GM23338 (cell line): ENCODE measurements around the gene EMC9. TPM values are rescaled to one million over a fixed set of nuclear protein-coding genes. Genes with fewer than 3 reads are reported as not detected.

Experiments used
- ATAC-seq: fragments of 200-7000 bp; cut with Tn5 transposase; 3 replicates; pipeline ENCODE4 v1.9.1; 2020
- DNase-seq: peaks from one replicate; pipeline ENCODE4 v3.0.0-alpha.2; 2015; ENCODE audit warnings: low spot score
- H2AFZ ChIP-seq: fragments of 200-600 bp; sonication (generic); 2 replicates; pipeline ENCODE4 v1.8.0; 2016; ENCODE audit warnings: antibody characterized with exemption, mild to moderate bottlenecking, moderate library complexity
- H3F3A ChIP-seq: fragments of 200-600 bp; sonication (generic); replicated peaks from 2 replicates; pipeline ENCODE4 v1.8.0; 2017; ENCODE audit warnings: antibody characterized with exemption, mixed run types, low read depth
- H3K27ac ChIP-seq: fragments of 200-600 bp; sonication (generic); 2 replicates; pipeline ENCODE4 v1.6.1; 2016; ENCODE audit warnings: low read depth
- H3K27me3 ChIP-seq: fragments of 200-600 bp; sonication (generic); 2 replicates; pipeline ENCODE4 v1.8.0; 2016; ENCODE audit warnings: mild to moderate bottlenecking, mixed run types, moderate library complexity; ENCODE audit not compliant: insufficient read depth
- H3K36me3 ChIP-seq: fragments of 200-600 bp; sonication (generic); 2 replicates; pipeline ENCODE4 v1.8.0; 2016; ENCODE audit warnings: mild to moderate bottlenecking; ENCODE audit not compliant: insufficient read depth
- H3K4me1 ChIP-seq: fragments of 200-600 bp; sonication (generic); 2 replicates; pipeline ENCODE4 v1.8.0; 2016; ENCODE audit warnings: mild to moderate bottlenecking, moderate library complexity; ENCODE audit not compliant: insufficient read depth
- H3K4me2 ChIP-seq: fragments of 200-600 bp; sonication (generic); 2 replicates; pipeline ENCODE4 v1.7.1; 2017; ENCODE audit warnings: mixed run types
- H3K4me3 ChIP-seq: fragments of 200-600 bp; sonication (generic); 2 replicates; pipeline ENCODE4 v1.6.1; 2016; ENCODE audit warnings: mixed run types
- H3K79me2 ChIP-seq: fragments of 200-600 bp; sonication (generic); replicated peaks from 2 replicates; pipeline ENCODE4 v1.8.0; 2017; ENCODE audit warnings: mild to moderate bottlenecking; ENCODE audit not compliant: insufficient read depth
- H3K9me2 ChIP-seq: fragments of 200-600 bp; sonication (generic); 2 replicates; pipeline ENCODE4 v1.8.0; 2017; ENCODE audit not compliant: insufficient read depth
- H4K20me1 ChIP-seq: fragments of 200-600 bp; sonication (generic); replicated peaks from 2 replicates; pipeline ENCODE4 v1.8.0; 2017; ENCODE audit warnings: mild to moderate bottlenecking; ENCODE audit not compliant: insufficient read depth
- H3K27ac Mint-ChIP-seq: 2 replicates; pipeline ENCODE4 v1.8.0; 2020; ENCODE audit warnings: inconsistent platforms, mild to moderate bottlenecking, moderate library complexity, mixed read lengths
- H3K27me3 Mint-ChIP-seq: 3 replicates; pipeline ENCODE4 v1.8.0; 2022; ENCODE audit warnings: low read depth, mild to moderate bottlenecking, moderate library complexity, mixed read lengths, inconsistent platforms; ENCODE audit not compliant: insufficient read depth, poor library complexity
- H3K36me3 Mint-ChIP-seq: 3 replicates; pipeline ENCODE4 v1.8.0; 2021; ENCODE audit warnings: low read depth, mild to moderate bottlenecking, inconsistent platforms, moderate library complexity, mixed read lengths
- H3K4me1 Mint-ChIP-seq: 3 replicates; pipeline ENCODE4 v1.8.0; 2020; ENCODE audit warnings: mild to moderate bottlenecking, inconsistent platforms, mixed read lengths
- H3K4me3 Mint-ChIP-seq: 3 replicates; pipeline ENCODE4 v1.8.0; 2021; ENCODE audit warnings: moderate library complexity, mild to moderate bottlenecking, inconsistent platforms, mixed read lengths
- H3K9me3 Mint-ChIP-seq: 3 replicates; pipeline ENCODE4 v1.8.0; 2020; ENCODE audit warnings: moderate library complexity, mild to moderate bottlenecking, inconsistent platforms, mixed read lengths
- CTCF ChIP-seq, 2 experiments: fragments of 200-600 bp in 1 of 2; sonication (generic) in 1 of 2; conservative IDR thresholded peaks; 2 replicates each; pipeline versions ENCODE4 v1.5.1 to v1.6.1; 2016 to 2017; ENCODE audit warnings: antibody characterized with exemption in 2 of 2, low read depth in 2 of 2, mild to moderate bottlenecking in 2 of 2, moderate library complexity in 1 of 2
- ETS1 ChIP-seq: IDR thresholded peaks from 2 replicates; pipeline ENCODE4 v1.6.1; 2016; ENCODE audit warnings: antibody characterized with exemption
- EZH2 ChIP-seq: fragments of 200-600 bp; sonication (generic); IDR thresholded peaks from one replicate; pipeline ENCODE4 v1.8.0; 2017; ENCODE audit warnings: antibody characterized with exemption, mild to moderate bottlenecking, low read depth; ENCODE audit not compliant: unreplicated experiment
- EZH2phosphoT487 ChIP-seq: fragments of 200-600 bp; sonication (generic); IDR thresholded peaks from one replicate; pipeline ENCODE4 v1.8.1; 2018; ENCODE audit warnings: antibody characterized with exemption; ENCODE audit not compliant: unreplicated experiment
- JUNB ChIP-seq: IDR thresholded peaks from one replicate; pipeline ENCODE4 v1.6.1; 2016; ENCODE audit warnings: antibody characterized with exemption; ENCODE audit not compliant: unreplicated experiment
- POLR2AphosphoS5 ChIP-seq: IDR thresholded peaks from 2 replicates; pipeline ENCODE4 v1.6.1; 2016; ENCODE audit warnings: antibody characterized with exemption, low read depth
- ZNF114 ChIP-seq: fragments of 250-450 bp; sonication (Bioruptor Pico); IDR thresholded peaks from 2 replicates; pipeline ENCODE4 v1.5.0; 2020; ENCODE audit warnings: mild to moderate bottlenecking, moderate library complexity
- ZNF331 ChIP-seq: fragments of 250-450 bp; sonication (Bioruptor Pico); IDR thresholded peaks from 2 replicates; pipeline ENCODE4 v1.5.0; 2020; ENCODE audit warnings: low read depth, mild to moderate bottlenecking, moderate library complexity
- polyA plus RNA-seq: library from polyadenylated mRNA; unstranded; fragments of >200 nt; fragmentation: Nextera tagmentation; extraction: Ambion mirVana; gene quantifications from 2 replicates; pipeline ENCODE4 v1.2.1, GENCODE V29; 2016
- total RNA-seq: library from RNA; depleted of rRNA; stranded (reverse); fragments of >200 nt; shearing (Covaris generic); gene quantifications from 2 replicates; pipeline ENCODE4 v1.2.3, GENCODE V29; 2014
- TF ChIP-seq, protein P1 (sequence below): fragments of 250-450 bp; sonication (Bioruptor Pico); IDR thresholded peaks from 2 replicates; pipeline ENCODE4 v1.5.0; 2020; ENCODE audit warnings: mild to moderate bottlenecking, moderate library complexity

The EMC9 gene
- total and polyA plus RNA-seq, 2 experiments from 2014 or later = 30.0 to 64.2 TPM

DNA sequence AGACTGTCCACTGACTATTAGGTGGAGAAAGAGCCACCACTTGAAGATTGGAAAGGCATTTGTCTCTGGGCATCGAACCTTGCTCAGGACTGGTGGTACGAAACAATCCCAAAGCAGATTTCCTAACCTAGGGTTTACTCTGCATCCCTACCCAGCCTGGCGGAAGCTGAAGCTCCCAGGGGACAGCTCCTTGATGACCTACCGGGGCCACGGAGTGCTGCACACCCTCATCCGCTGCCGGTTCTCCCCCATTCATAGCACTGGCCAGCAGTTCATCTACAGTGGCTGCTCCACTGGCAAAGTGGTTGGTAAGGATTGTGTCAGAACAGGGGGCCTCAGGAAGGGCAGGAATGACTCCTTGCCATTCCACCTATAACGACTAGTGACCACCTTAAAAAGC lies 20.2 kb downstream of the EMC9 start:
- Mint-ChIP-seq H3K4me3 (no peak overlapping the region), H3K27me3 (peaks cover 3% of the 10 kb centered on the region), H3K4me1 (peaks cover 5% of the 10 kb centered on the region; the same call in 2 of the 3 replicates), H3K9me3 (no peaks in the 10 kb centered on the region), H3K36me3 (peaks cover 58% of the 10 kb centered on the region), H3K27ac (no peak overlapping the region)
- DNase-seq (no peak), ATAC-seq (no peak)
- H3K27ac ChIP-seq = no peak overlapping the region
- H3K27me3 ChIP-seq = no peaks in the 10 kb centered on the region
- no peak overlapping the region for H2AFZ ChIP-seq
- no peaks in the 10 kb centered on the region; the same call in 1 of the 2 replicates for H4K20me1 ChIP-seq
- no peak for TF ChIP-seq JUNB
- TF ChIP-seq, protein P1, sequence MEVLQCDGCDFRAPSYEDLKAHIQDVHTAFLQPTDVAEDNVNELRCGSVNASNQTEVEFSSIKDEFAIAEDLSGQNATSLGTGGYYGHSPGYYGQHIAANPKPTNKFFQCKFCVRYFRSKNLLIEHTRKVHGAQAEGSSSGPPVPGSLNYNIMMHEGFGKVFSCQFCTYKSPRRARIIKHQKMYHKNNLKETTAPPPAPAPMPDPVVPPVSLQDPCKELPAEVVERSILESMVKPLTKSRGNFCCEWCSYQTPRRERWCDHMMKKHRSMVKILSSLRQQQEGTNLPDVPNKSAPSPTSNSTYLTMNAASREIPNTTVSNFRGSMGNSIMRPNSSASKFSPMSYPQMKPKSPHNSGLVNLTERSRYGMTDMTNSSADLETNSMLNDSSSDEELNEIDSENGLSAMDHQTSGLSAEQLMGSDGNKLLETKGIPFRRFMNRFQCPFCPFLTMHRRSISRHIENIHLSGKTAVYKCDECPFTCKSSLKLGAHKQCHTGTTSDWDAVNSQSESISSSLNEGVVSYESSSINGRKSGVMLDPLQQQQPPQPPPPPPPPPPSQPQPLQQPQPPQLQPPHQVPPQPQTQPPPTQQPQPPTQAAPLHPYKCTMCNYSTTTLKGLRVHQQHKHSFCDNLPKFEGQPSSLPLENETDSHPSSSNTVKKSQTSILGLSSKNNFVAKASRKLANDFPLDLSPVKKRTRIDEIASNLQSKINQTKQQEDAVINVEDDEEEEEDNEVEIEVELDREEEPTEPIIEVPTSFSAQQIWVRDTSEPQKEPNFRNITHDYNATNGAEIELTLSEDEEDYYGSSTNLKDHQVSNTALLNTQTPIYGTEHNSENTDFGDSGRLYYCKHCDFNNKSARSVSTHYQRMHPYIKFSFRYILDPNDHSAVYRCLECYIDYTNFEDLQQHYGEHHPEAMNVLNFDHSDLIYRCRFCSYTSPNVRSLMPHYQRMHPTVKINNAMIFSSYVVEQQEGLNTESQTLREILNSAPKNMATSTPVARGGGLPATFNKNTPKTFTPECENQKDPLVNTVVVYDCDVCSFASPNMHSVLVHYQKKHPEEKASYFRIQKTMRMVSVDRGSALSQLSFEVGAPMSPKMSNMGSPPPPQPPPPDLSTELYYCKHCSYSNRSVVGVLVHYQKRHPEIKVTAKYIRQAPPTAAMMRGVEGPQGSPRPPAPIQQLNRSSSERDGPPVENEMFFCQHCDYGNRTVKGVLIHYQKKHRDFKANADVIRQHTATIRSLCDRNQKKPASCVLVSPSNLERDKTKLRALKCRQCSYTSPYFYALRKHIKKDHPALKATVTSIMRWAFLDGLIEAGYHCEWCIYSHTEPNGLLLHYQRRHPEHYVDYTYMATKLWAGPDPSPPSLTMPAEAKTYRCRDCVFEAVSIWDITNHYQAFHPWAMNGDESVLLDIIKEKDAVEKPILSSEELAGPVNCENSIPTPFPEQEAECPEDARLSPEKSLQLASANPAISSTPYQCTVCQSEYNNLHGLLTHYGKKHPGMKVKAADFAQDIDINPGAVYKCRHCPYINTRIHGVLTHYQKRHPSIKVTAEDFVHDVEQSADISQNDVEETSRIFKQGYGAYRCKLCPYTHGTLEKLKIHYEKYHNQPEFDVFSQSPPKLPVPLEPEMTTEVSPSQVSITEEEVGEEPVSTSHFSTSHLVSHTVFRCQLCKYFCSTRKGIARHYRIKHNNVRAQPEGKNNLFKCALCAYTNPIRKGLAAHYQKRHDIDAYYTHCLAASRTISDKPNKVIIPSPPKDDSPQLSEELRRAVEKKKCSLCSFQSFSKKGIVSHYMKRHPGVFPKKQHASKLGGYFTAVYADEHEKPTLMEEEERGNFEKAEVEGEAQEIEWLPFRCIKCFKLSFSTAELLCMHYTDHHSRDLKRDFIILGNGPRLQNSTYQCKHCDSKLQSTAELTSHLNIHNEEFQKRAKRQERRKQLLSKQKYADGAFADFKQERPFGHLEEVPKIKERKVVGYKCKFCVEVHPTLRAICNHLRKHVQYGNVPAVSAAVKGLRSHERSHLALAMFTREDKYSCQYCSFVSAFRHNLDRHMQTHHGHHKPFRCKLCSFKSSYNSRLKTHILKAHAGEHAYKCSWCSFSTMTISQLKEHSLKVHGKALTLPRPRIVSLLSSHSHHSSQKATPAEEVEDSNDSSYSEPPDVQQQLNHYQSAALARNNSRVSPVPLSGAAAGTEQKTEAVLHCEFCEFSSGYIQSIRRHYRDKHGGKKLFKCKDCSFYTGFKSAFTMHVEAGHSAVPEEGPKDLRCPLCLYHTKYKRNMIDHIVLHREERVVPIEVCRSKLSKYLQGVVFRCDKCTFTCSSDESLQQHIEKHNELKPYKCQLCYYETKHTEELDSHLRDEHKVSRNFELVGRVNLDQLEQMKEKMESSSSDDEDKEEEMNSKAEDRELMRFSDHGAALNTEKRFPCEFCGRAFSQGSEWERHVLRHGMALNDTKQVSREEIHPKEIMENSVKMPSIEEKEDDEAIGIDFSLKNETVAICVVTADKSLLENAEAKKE (CRISPR knock-in tag) = no peak
- TF ChIP-seq ZNF114 = no peak
- no peak for TF ChIP-seq POLR2AphosphoS5
- H3K4me1 ChIP-seq = peaks cover under 1% of the 10 kb centered on the region; the same call in 1 of the 2 replicates
- H3K36me3 ChIP-seq = peaks cover 19% of the 10 kb centered on the region; the same call in 1 of the 2 replicates
- H3K4me3 ChIP-seq = no peak overlapping the region
- peaks cover 6% of the 10 kb centered on the region for H3K79me2 ChIP-seq
- no peaks in the 10 kb centered on the region for H3K9me2 ChIP-seq
- H3F3A ChIP-seq = no peaks in the 10 kb centered on the region
- no peak overlapping the region for H3K4me2 ChIP-seq

GRCh38 chr14:24119691-24120090 lies 21.7 kb downstream of the EMC9 start:
- no peak overlapping the region for H3K4me3 Mint-ChIP-seq
- Histone ChIP-seq H2AFZ (no peak overlapping the region), H4K20me1 (no peaks in the 10 kb centered on the region; the same call in none of the 2 replicates), H3F3A (no peaks in the 10 kb centered on the region), H3K4me3 (no peak overlapping the region), H3K79me2 (peaks cover 11% of the 10 kb centered on the region), H3K4me2 (no peak overlapping the region), H3K9me2 (no peaks in the 10 kb centered on the region), H3K36me3 (peaks cover 19% of the 10 kb centered on the region; the same call in 1 of the 2 replicates), H3K4me1 (peaks cover 6% of the 10 kb centered on the region), H3K27me3 (no peaks in the 10 kb centered on the region), H3K27ac (no peak overlapping the region)
- DNase-seq (no peak), ATAC-seq (no peak)
- peaks cover 3% of the 10 kb centered on the region; the same call in 1 of the 3 replicates for H3K9me3 Mint-ChIP-seq
- peaks cover 58% of the 10 kb centered on the region for H3K36me3 Mint-ChIP-seq
- peaks cover 16% of the 10 kb centered on the region for H3K4me1 Mint-ChIP-seq
- H3K27me3 Mint-ChIP-seq = peaks cover 13% of the 10 kb centered on the region
- TF ChIP-seq ETS1 (no peak), CTCF (conservative IDR thresholded peaks at IDR 0.05; ENCODE audit: low read depth in 2 of 2) (no peak), EZH2phosphoT487 (no peak), ZNF331 (CRISPR knock-in tag) (no peak), EZH2 (no peak), ZNF114 (no peak)
- no peak overlapping the region for H3K27ac Mint-ChIP-seq
